Transverse colon (tissue), 4 donors: ENCODE measurements around the gene CUTC. TPM values are rescaled to one million over a fixed set of nuclear protein-coding genes. Genes with fewer than 3 reads are reported as not detected.

Experiments used
- DNase-seq: peaks from one replicate; pipeline ENCODE4 v3.0.0-alpha.2; 2019
- H3K27ac ChIP-seq, 4 donors: fragments of 200-600 bp; sonication (generic); 2 replicates each; pipeline ENCODE4 v1.5.1; 2016 to 2018; ENCODE audit warnings: inconsistent platforms in 4 of 4
- H3K27me3 ChIP-seq: fragments of 200-600 bp; sonication (generic); 2 replicates; pipeline ENCODE4 v1.5.1; 2017; ENCODE audit warnings: inconsistent platforms
- H3K36me3 ChIP-seq, 4 donors: fragments of 200-600 bp; sonication (generic); 2 replicates each; pipeline ENCODE4 v1.5.1; 2017 to 2019; ENCODE audit warnings: inconsistent platforms in 4 of 4
- H3K4me1 ChIP-seq, 4 donors: fragments of 200-600 bp; sonication (generic); 2 replicates each; pipeline ENCODE4 v1.5.1; 2017 to 2020; ENCODE audit warnings: inconsistent platforms in 4 of 4
- H3K4me3 ChIP-seq, 4 donors: fragments of 200-600 bp; sonication (generic); 1 replicate in 1 of 4; 2 replicates in 3 of 4; pipeline versions ENCODE4 v1.5.1 to v1.6.1; 2017 to 2019; ENCODE audit warnings: inconsistent platforms in 4 of 4
- H3K9me3 ChIP-seq, 2 donors: fragments of 200-600 bp; sonication (generic); 2 replicates each; pipeline ENCODE4 v1.5.1; 2017 to 2019; ENCODE audit warnings: inconsistent platforms in 2 of 2
- EP300 ChIP-seq: sonication (generic); formaldehyde crosslinking; IDR thresholded peaks from one replicate; pipeline ENCODE4 v1.6.1; 2017; ENCODE audit warnings: antibody characterized with exemption, low read depth
- POLR2A ChIP-seq: fragments of 450-650 bp; IDR thresholded peaks from one replicate; pipeline ENCODE4 v1.6.1; 2016; ENCODE audit warnings: antibody characterized with exemption, mild to moderate bottlenecking, moderate library complexity
- POLR2AphosphoS5 ChIP-seq, 3 donors: sonication (generic); formaldehyde crosslinking; IDR thresholded peaks; one replicate each; pipeline ENCODE4 v1.6.1; 2016; ENCODE audit warnings: antibody characterized with exemption in 3 of 3
- WGBS, 2 donors: methylation state at CpG; one replicate each; pipeline ENCODE4 v1.1.5; 2018; ENCODE audit warnings: low coverage in 1 of 2; 5-methylcytosine and 5-hydroxymethylcytosine counted together
- in situ Hi-C, 4 donors: fragments of 200-750 bp; cut with MboI; loops; one replicate each; pipeline versions ENCODE4 v1.15.0 to v1.15.1; 2017; ENCODE audit warnings: low sequenced_read_pairs in 3 of 4, low pct_ligation_motif_present in 1 of 4, low pct_unique_long_range_greater_than_20kb in 1 of 4
- intact Hi-C: fragments of 100-400 bp; cut with DNase I; formaldehyde crosslinking; loops from one replicate; pipeline ENCODE4 v1.15.1; 2023; ENCODE audit warnings: low total_unique reads
- total RNA-seq, 4 donors: library from RNA; depleted of rRNA; stranded (reverse); fragments of >200 nt; gene quantifications; one replicate each; pipeline ENCODE4 v1.1.0, GENCODE V29; 2016
- TF ChIP-seq, protein P1 (sequence below), 5 experiments: fragments of 200-600 bp in 3 of 5; fragments of 450-650 bp in 2 of 5; sonication (generic) in 3 of 5; IDR thresholded peaks; 1 replicate in 2 of 5; 2 replicates in 3 of 5; pipeline ENCODE4 v1.5.1; 2016 to 2017; ENCODE audit warnings: antibody characterized with exemption in 5 of 5, inconsistent platforms in 3 of 5, mild to moderate bottlenecking in 2 of 5, moderate library complexity in 1 of 5

The CUTC gene
- total RNA-seq, 4 donors from 2014 or later, result 6.7 to 27.9 (median 18.5) TPM

DNA sequence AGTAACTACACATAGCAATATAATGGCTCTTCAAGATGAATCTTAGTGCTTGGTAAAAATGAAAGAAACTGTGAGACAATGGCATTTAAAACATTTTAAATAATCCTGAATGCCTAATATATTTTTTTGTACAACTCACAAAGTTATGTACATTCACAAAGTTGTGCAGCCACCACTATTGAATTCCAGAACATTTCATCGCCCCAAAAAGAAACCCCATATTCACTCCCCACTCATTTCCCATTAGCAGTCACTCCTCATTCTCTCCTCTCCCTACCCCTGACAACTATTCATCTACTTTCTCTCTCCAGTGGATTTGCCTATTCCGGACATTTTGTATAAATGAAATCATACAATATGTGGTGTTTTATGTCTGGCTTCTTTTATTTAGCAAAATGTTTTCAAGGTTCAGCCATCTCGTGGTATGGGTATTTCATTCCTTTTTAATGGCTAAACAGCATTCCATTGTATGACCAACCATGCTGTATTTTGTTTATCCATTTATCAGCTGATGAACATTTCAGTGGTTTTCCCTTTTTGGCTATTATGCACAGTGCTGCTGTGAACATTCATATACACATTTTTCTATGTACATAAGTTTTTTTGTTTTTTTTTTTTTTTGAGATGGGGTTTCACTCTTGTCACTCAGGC lies 38.0 kb upstream of the CUTC start:
- H3K27ac ChIP-seq, result no peak overlapping the region

DNA sequence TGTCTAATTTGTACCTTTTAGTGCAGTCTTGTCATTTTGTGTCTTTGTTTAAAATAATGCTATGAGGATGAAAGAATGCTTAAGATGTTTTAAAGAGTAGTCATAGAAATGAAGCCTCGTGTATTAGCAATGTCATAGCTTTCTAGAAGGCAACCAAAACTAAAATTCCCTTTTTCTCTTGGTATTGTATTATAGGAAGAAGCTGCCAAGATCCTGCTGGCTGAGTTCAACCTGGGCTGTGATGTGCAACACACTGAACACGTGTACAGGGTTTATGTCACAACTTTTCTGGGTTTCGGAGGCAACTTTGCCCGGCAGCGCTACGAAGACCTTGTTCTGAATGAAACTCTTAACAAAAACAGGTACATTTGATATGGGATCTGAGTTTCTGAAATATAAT lies 36.3 kb upstream of the CUTC start:
- in situ Hi-C loops, result no loop called here
- DNase-seq, result no peak
- 93 to 100% methylated on average over 2 to 6 of the region's 6 CpGs for WGBS, 2 donors
- Histone ChIP-seq H3K4me1 (no peaks in the 10 kb centered on the region), H3K27me3 (no peaks in the 10 kb centered on the region), H3K27ac (no peak overlapping the region), H3K4me3 (no peak overlapping the region), H3K36me3 (peaks cover 0 to 39% (median 7%) of the 10 kb centered on the region in 4 donors), H3K9me3 (no peaks in the 10 kb centered on the region)
- TF ChIP-seq POLR2AphosphoS5 (IDR thresholded peaks at IDR 0.05), result no peak
- TF ChIP-seq, protein P1, sequence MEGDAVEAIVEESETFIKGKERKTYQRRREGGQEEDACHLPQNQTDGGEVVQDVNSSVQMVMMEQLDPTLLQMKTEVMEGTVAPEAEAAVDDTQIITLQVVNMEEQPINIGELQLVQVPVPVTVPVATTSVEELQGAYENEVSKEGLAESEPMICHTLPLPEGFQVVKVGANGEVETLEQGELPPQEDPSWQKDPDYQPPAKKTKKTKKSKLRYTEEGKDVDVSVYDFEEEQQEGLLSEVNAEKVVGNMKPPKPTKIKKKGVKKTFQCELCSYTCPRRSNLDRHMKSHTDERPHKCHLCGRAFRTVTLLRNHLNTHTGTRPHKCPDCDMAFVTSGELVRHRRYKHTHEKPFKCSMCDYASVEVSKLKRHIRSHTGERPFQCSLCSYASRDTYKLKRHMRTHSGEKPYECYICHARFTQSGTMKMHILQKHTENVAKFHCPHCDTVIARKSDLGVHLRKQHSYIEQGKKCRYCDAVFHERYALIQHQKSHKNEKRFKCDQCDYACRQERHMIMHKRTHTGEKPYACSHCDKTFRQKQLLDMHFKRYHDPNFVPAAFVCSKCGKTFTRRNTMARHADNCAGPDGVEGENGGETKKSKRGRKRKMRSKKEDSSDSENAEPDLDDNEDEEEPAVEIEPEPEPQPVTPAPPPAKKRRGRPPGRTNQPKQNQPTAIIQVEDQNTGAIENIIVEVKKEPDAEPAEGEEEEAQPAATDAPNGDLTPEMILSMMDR (IDR thresholded peaks at IDR 0.05), result no peak
- no peak for TF ChIP-seq EP300
- TF ChIP-seq POLR2A, result no peak
- intact Hi-C loops, result no loop called here

More for the DNA sequence above, 38.0 kb upstream of the CUTC start:
- no peak for DNase-seq
- TF ChIP-seq EP300 (no peak), POLR2AphosphoS5 (IDR thresholded peaks at IDR 0.05) (no peak), POLR2A (no peak)
- TF ChIP-seq, protein P1 (IDR thresholded peaks at IDR 0.05), result no peak
- H3K27me3 ChIP-seq, result no peaks in the 10 kb centered on the region
- H3K36me3 ChIP-seq, result peaks cover 0 to 39% (median 7%) of the 10 kb centered on the region in 4 donors
- no peaks in the 10 kb centered on the region for H3K9me3 ChIP-seq
- intact Hi-C loops, result no loop called here
- no peaks in the 10 kb centered on the region for H3K4me1 ChIP-seq
- 86 to 93% methylated on average over 3 of the region's 3 CpGs for WGBS, 2 donors
- no peak overlapping the region for H3K4me3 ChIP-seq
- in situ Hi-C loops, result no loop called here

DNA sequence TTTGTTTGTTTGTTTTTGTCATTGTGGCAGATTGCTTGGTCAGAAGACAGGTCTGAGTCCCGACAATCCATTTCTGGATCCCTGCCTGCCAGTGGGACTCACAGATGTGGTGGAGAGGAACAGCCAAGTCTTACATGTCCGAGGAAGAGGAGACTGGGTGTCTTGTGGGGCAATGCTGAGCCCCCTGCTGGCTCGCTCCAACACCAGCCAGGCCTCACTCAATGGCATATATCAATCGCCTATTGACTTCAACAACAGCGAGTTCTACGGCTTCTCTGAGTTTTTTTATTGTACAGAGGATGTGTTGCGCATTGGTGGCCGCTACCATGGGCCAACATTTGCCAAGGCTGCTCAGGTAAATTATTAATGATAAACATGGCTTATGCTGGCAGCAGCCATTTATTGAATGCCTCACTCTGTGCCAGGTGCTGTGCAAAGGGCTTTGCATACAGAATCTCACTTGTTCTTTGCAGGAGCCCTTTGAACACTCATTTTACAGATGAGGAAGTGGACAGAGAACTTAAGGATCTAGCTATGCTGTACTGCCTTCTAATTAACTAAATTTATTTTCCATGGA lies 33.4 kb upstream of the CUTC start:
- H3K36me3 ChIP-seq, result peaks cover 0 to 29% (median 7%) of the 10 kb centered on the region in 4 donors
- no peak overlapping the region for H3K27ac ChIP-seq
- H3K4me3 ChIP-seq, result no peak overlapping the region
- no peak for DNase-seq
- H3K4me1 ChIP-seq, result no peaks in the 10 kb centered on the region
- WGBS, 2 donors, result 87 to 90% methylated on average over 6 to 8 of the region's 8 CpGs
- intact Hi-C loops (no loop called here), in situ Hi-C loops (no loop called here)
- no peaks in the 10 kb centered on the region for H3K9me3 ChIP-seq
- no peaks in the 10 kb centered on the region for H3K27me3 ChIP-seq
- TF ChIP-seq POLR2A (no peak), EP300 (no peak), POLR2AphosphoS5 (IDR thresholded peaks at IDR 0.05) (no peak)
- TF ChIP-seq, protein P1 (IDR thresholded peaks at IDR 0.05), result no peak

DNA sequence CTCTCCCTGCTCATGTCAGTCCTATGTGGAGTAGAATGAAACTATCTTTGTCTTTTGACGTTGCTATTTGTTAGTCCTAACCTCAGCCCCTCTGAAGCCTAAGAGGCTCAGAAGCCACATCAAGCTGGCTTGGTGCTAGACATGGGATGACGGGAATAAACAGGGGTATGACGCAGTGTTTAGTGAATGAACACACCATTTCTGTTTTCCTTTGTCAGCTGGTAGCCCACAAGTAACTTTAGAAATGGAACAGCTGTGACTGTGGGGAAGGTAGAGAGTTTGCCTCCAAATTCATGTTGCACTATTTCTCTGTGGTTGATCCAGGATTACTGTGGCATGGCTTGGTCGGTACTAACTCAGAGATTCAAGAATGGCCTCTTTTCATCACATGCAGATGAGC lies 31.4 kb upstream of the CUTC start:
- Histone ChIP-seq H3K27me3 (no peaks in the 10 kb centered on the region), H3K27ac (no peak overlapping the region), H3K9me3 (no peaks in the 10 kb centered on the region), H3K4me1 (no peaks in the 10 kb centered on the region), H3K36me3 (peaks cover 0 to 29% (median 8%) of the 10 kb centered on the region in 4 donors), H3K4me3 (no peak overlapping the region)
- DNase-seq, result no peak
- intact Hi-C loops (loop anchor here (5.0 kb wide), 1 partner anchor 138 kb away; no protein-coding TSS in a partner anchor), in situ Hi-C loops (loop anchor here in 1 of 4 donors (25.0 kb wide), 1 partner anchor 313 kb away; no protein-coding TSS in a partner anchor)
- WGBS, 2 donors, result 90 to 100% methylated on average over 2 to 4 of the region's 4 CpGs
- TF ChIP-seq POLR2A (no peak), EP300 (no peak), POLR2AphosphoS5 (IDR thresholded peaks at IDR 0.05) (no peak)
- TF ChIP-seq, protein P1 (IDR thresholded peaks at IDR 0.05), result no peak
